Measurements from ENCODE around the gene GTF2H4. TPM values are rescaled to one million over a fixed set of nuclear protein-coding genes. Genes with fewer than 3 reads are reported as not detected.

The GTF2H4 gene
- total RNA-seq, 4 donors from 2014 or later: 5.7 to 20.7 (median 7.5) TPM

GRCh38 chr6:30938730-30939129, 30.7 kb downstream of the GTF2H4 start:
- in situ Hi-C loops (cut with MboI; ENCODE audit: low sequenced_read_pairs in 4 of 4): no loop called here
- no peak for DNase-seq
- TF ChIP-seq POLR2A (IDR thresholded peaks at IDR 0.05): no peak
- TF ChIP-seq, protein P1, sequence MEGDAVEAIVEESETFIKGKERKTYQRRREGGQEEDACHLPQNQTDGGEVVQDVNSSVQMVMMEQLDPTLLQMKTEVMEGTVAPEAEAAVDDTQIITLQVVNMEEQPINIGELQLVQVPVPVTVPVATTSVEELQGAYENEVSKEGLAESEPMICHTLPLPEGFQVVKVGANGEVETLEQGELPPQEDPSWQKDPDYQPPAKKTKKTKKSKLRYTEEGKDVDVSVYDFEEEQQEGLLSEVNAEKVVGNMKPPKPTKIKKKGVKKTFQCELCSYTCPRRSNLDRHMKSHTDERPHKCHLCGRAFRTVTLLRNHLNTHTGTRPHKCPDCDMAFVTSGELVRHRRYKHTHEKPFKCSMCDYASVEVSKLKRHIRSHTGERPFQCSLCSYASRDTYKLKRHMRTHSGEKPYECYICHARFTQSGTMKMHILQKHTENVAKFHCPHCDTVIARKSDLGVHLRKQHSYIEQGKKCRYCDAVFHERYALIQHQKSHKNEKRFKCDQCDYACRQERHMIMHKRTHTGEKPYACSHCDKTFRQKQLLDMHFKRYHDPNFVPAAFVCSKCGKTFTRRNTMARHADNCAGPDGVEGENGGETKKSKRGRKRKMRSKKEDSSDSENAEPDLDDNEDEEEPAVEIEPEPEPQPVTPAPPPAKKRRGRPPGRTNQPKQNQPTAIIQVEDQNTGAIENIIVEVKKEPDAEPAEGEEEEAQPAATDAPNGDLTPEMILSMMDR (IDR thresholded peaks at IDR 0.05 in 4 of 5, conservative IDR thresholded peaks at IDR 0.05 in 1 of 5): no peak
- H3K36me3 ChIP-seq: no peaks in the 10 kb centered on the region
- H3K9me3 ChIP-seq: no peaks in the 10 kb centered on the region
- H3K4me3 ChIP-seq: no peak overlapping the region
- H3K27ac ChIP-seq: no peak overlapping the region
- H3K4me1 ChIP-seq: no peaks in the 10 kb centered on the region
- H3K27me3 ChIP-seq: peaks cover 0 to 9% (median 0%) of the 10 kb centered on the region in 3 donors
- intact Hi-C loops (cut with DNase I; ENCODE audit: low total_unique reads): no loop called here
- ATAC-seq: no peak

- no peaks in the 10 kb centered on the region for H3K4me1 ChIP-seq
- DNase-seq (no peak), ATAC-seq (no peak)
- no peak overlapping the region for H3K27ac ChIP-seq
- intact Hi-C loops (cut with DNase I; ENCODE audit: low total_unique reads): no loop called here
- TF ChIP-seq, protein P1 (IDR thresholded peaks at IDR 0.05 in 4 of 5, conservative IDR thresholded peaks at IDR 0.05 in 1 of 5): no peak
- TF ChIP-seq POLR2A (IDR thresholded peaks at IDR 0.05): no peak
- no peak overlapping the region for H3K4me3 ChIP-seq
- H3K36me3 ChIP-seq: no peaks in the 10 kb centered on the region
- in situ Hi-C loops (cut with MboI; ENCODE audit: low sequenced_read_pairs in 4 of 4): no loop called here
- H3K9me3 ChIP-seq: no peaks in the 10 kb centered on the region
- peaks cover 0 to 9% (median 0%) of the 10 kb centered on the region in 3 donors for H3K27me3 ChIP-seq
Measured at GRCh38 chr6:30939473-30939872, 31.5 kb downstream of the GTF2H4 start.

- in situ Hi-C loops (cut with MboI; ENCODE audit: low sequenced_read_pairs in 4 of 4) (no loop called here), intact Hi-C loops (cut with DNase I; ENCODE audit: low total_unique reads) (no loop called here)
- H3K4me1 ChIP-seq: no peaks in the 10 kb centered on the region
- TF ChIP-seq, protein P1 (IDR thresholded peaks at IDR 0.05 in 4 of 5, conservative IDR thresholded peaks at IDR 0.05 in 1 of 5): no peak
- no peak for TF ChIP-seq POLR2A (IDR thresholded peaks at IDR 0.05)
- no peaks in the 10 kb centered on the region for H3K36me3 ChIP-seq
- peaks cover 0 to 9% (median 0%) of the 10 kb centered on the region in 3 donors for H3K27me3 ChIP-seq
- ATAC-seq (no peak), DNase-seq (no peak)
- H3K27ac ChIP-seq: no peak within 1 kb of the TSS
- H3K9me3 ChIP-seq: no peaks in the 10 kb centered on the region
- no peak within 1 kb of the TSS for H3K4me3 ChIP-seq
Measured at GRCh38 chr6:30940361-30940986, 32.5 kb downstream of the GTF2H4 start, which contains the start of gene MUCL3. Gene MUCL3 (plus strand): TSS chr6:30940973. CDS start chr6:30941000, 27 bp downstream.

- Histone ChIP-seq H3K4me3 (no peak overlapping the region), H3K36me3 (no peaks in the 10 kb centered on the region), H3K4me1 (no peaks in the 10 kb centered on the region), H3K9me3 (no peaks in the 10 kb centered on the region), H3K27me3 (peaks cover 0 to 9% (median 0%) of the 10 kb centered on the region in 3 donors), H3K27ac (no peak overlapping the region)
- TF ChIP-seq, protein P1 (IDR thresholded peaks at IDR 0.05 in 4 of 5, conservative IDR thresholded peaks at IDR 0.05 in 1 of 5): peak in 3 of 5 experiments; percentile 13 to 36 (median 25)
- no peak for TF ChIP-seq POLR2A (IDR thresholded peaks at IDR 0.05)
- DNase-seq: peak in 1 of 2 donors; percentile 46
- in situ Hi-C loops (cut with MboI; ENCODE audit: low sequenced_read_pairs in 4 of 4): no loop called here
- peak; percentile 45 to 67 for ATAC-seq
- intact Hi-C loops (cut with DNase I; ENCODE audit: low total_unique reads): no loop called here
Measured at GRCh38 chr6:30942338-30943060, 34.5 kb downstream of the GTF2H4 start.
